HTR-8/SVneo (cell line): ENCODE results near the gene JAKMIP2.

Experiments
- DNase-seq: peaks from one replicate; pipeline ENCODE4 v3.0.0; 2011; ENCODE audit warnings: low spot score, mixed read lengths; ENCODE audit not compliant: insufficient read length
- FAIRE-seq: peaks from 2 replicates; lab custom pipeline; 2011; peaks lifted over from hg19 to GRCh38; lab: Jason Lieb, UNC

JAKMIP2 gene

DNA sequence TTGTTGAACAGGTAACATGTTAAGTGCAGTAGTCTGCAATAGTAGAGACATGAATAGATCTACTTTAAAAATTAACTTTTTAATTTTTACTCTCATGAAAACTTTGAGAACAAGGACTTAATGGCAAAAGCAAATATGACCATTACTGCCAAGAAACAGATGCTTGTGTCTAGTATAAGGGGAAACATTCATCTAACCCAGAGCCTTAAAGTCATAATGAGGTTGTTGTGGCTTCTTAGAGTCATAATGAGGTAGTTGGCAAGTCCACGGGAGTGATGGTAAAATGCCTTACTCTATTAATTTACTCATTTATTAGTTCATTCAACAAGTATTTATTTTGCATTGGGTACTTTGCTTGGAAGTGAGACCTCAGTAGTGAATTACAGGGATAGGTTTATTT is 71.5 kb downstream of the JAKMIP2 start:
- DNase-seq (no peak), FAIRE-seq (no peak)

DNA sequence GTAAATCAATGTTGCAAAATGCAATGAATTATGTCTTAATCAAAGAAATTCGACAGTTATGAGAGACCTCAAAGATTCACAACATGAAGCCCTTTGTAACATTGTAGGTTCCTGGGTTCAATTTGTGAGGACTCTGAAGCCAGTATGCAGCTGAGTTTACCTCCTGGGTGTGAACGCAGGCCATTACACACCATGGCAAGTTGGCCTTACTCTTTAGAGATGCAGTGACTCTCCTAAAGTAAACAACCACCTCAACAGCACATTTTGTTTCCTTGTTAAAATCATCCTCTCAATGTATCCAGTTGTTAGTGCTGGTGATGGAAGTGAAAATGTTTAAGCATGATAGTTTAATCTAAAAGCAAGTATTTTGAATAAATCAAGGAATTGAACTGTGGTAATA is 73.8 kb downstream of the JAKMIP2 start:
- DNase-seq (no peak), FAIRE-seq (no peak)

DNA sequence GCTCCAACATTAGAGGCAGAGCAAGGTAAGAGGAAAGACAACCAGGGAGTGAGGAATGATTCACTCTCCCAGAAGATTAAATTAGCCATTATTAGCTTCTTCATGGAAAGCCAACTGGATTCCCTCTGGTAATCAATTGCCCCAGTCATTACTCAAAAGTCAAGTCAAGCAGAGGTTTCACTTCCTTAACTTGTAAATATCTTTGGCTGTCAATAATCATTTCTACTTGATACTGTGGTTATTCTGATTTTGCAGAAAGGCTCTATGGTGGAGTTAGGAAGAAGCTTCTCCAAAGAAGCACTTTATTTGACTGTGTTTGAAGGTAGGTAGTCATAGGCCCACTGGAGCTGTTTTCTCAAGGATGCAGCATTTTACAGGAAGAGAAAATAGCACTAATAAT is 78.0 kb downstream of the JAKMIP2 start:
- no peak for FAIRE-seq

DNA sequence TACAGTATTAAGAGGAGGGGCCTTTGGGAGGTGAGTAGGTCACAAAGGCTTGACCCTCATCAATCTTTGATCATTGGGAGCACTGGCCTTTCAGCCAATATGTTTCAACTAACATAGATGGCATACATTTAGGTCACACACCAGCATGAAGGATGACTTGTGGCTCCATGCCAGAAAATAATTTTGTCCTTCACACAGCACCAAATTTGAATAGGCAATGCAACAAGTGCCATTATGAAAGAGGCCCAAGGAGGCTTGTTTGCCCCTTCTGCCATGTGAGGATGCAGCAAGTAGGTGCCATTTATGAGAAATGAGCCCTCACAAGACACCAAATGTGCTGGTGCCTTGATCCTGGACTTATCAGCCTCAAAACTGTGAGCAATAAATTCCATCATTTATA is 81.1 kb downstream of the JAKMIP2 start:
- no peak for DNase-seq

More for the DNA sequence above, 78.0 kb downstream of the JAKMIP2 start:
- DNase-seq = no peak

DNA sequence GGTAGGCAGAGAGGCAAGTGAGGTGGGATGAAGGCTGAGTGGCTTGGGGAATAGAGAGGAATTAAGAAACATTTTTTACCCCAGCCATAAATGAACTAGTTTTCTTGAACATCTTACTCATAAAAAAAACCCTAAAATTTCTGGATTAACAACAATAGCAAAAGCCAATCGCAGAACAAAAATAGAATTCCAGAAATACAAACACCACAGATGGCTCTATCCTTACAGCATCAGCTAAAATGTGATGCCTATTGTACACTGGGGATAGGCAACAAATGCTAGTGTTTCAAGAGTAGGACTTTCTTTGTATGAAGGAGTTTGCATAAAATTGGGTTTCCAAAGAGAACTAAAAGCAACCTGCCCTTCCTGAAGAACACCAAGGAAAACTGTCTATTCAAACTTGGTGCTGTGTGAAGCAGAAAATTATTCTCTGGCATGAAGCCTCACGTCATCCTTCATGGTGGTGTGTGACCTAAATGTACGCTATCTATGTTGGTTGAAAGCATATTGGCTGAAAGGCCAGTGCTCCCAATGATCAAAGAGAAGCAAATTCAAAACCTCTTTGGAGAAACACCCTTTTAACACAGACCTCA is 82.9 kb downstream of the JAKMIP2 start:
- no peak for FAIRE-seq

More for the DNA sequence above, 81.1 kb downstream of the JAKMIP2 start:
- no peak for FAIRE-seq

DNA sequence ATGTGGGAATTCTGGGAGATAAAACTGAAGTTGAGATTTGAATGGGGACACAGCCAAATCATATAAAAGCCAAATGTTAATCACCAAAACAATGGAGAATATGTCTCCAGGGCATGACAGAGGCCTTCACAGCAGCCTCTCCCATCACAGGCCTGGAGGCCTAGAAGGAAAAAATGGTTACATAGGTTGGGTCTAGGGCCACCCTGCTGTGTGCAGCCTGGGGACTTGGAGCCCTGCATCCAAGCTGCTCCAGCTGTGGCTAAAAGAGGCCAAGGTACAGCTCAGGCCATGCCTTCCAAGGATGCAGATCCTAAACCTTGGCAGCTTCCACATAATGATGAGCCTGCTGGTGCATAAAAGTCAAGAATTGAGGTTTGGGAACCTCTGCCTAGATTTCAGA is 85.1 kb downstream of the JAKMIP2 start:
- no peak for FAIRE-seq
- no peak for DNase-seq

More for the DNA sequence above, 82.9 kb downstream of the JAKMIP2 start:
- DNase-seq = no peak

DNA sequence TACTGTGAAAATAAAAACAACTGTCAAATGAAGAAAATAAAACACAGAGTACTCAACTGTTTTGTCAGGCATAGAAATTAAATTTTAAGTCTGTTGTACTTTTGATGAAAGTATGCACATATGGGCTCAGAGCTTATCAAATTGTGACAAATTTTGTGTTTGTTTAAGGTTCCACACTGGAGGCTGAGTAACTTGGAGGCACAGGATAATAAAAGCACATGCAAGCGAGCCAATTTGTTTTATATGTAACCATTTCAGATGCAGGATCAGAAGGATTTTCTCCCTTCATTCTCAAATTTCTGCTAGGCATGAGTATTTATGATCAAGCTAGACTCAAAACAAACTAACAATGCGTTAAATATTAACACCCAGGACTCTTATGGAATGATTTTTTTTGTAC is 87.8 kb downstream of the JAKMIP2 start:
- FAIRE-seq = no peak
- DNase-seq = no peak

DNA sequence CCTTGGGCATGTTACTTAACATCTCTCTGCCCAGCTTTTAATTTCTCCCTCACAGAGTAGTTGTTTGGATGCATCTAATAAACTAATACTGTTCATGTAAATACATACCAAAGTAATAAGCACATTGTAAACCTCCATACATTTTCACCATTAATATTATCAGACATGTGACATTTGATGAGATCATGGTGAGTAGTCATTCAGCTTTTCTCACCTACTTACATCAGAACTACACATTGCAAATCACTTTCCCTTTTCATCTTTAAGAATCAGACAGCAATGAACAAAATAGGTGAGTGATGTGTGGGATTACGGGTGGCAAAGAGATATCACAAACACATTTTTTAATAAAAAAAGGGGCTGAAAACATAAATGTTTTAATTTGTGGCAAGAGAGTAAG is 89.3 kb downstream of the JAKMIP2 start:
- no peak for FAIRE-seq
- DNase-seq = no peak

DNA sequence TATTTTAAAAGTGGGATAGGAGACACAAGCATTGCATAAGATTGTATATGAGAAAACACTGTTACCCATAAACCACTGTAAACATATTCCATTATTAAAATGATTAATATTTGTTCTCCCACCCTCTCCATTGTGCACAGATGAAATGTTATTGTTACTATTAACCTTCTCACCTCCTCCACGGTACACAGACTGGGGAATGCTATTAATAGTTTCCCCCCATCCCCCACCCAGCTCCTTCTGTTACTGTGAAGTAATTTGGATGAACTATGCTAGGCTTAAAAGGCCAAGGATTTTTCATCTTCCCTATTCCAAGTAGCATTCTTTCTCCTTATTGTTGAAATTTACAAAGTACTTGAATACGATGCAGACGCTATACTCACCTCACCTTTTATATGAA is 91.4 kb downstream of the JAKMIP2 start:
- DNase-seq (no peak), FAIRE-seq (no peak)

DNA sequence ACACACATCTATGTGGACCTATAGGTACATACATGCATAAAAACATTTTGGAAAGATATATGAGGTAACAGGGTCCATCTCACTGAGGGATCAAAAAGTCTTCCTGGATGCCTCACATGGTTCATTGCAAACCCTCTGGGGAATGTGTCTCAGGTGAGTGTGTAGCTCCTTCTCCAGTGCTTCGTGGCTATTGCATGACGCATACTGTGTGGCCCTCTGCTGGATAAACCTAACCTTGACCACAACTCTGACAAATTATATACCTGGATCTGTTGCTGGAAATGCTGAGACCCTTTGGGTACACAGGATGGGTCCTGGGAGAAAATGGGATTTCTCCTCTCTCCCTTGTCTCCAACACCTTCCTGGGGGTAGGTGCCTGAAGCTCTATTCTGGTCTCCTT is 91.9 kb downstream of the JAKMIP2 start:
- DNase-seq (no peak), FAIRE-seq (no peak)

DNA sequence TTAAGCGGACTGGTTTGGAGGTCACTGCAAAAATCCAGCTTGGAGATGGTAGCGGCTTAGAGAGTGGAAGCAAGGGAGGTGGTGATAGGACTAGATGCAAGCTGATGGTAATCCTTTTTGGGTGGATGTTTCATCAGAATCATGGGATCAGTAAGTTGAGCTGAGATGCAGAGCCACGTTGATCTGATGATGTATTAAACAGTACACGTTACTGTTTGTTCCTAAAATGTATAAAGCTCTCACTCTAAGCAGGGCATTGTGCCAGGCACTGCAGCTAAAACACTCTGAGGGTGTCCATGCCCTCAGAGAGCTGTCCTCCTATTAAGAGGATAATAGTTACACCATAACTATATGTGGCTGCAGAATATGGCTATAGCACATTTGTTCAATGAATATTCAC is 93.1 kb downstream of the JAKMIP2 start:
- FAIRE-seq = no peak
- no peak for DNase-seq

DNA sequence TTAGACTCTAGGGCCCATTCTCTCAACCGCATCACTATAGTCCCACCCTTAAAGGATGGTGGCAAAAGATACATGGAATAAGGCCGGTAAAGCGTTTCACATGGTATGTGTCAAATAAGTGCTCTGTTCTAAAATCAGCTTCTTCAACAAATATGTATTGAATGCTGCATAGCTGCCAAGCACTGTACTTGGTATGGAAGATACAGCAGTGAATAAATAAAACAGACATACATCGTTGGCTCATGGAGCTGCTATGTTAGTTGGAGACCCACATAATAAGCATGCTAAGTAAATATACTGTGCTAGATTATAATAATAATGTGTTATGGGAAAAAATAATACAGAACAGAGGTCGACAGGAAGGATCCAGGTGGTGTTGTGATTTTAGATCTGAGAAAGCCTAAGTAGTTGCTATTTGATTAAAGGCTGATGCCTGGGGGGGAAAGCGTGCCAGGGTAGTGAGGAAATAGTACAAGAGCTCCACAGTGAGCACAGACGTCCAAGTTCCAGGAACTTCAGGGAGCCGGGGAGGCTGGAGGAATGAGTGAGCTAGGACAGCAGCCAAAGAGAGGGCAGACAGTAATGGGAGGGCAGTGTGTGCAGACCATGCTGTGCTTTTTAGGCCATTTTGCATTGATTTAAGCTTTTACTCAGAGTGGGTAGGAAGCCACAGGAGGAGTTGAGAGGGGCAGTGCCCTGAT is 93.7 kb downstream of the JAKMIP2 start:
- FAIRE-seq = no peak
- DNase-seq = no peak

DNA sequence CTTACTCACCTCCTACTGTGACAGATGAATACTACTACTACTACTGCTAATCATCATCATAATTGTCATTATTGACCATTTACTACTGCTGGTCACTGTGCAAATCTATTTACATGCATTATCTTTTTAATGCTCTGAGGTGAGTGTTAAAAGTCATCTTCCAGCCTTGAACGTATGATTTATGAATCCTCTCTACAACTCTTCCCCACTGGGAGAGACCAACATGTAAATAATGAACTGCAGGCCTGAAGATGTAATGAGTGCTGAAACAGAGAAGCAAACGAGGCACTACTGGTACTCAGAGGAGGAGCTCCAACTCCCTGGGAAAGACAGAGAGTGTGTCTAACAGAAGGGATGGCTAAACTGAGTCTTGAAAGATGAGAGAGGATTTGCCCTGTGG is 95.4 kb downstream of the JAKMIP2 start:
- FAIRE-seq (no peak), DNase-seq (no peak)

DNA sequence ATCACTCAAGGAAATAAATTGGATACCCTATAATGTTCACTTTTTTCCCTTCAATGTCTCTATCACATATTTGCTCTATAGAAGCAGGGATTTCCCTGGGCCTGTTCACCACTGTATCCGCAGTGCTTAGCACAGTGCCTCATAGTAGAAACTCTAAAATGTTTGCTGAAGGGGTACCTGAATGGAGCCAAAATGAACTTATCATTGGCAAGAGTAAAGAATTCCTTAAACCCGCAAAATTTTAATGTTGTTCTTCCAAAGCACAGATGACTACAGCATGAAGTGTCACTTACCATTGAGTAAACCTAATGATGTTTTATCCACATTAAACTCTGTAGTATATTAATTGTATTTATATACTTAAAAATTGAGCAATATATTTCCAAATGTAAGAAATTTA is 96.1 kb downstream of the JAKMIP2 start:
- no peak for DNase-seq
- FAIRE-seq = no peak

DNA sequence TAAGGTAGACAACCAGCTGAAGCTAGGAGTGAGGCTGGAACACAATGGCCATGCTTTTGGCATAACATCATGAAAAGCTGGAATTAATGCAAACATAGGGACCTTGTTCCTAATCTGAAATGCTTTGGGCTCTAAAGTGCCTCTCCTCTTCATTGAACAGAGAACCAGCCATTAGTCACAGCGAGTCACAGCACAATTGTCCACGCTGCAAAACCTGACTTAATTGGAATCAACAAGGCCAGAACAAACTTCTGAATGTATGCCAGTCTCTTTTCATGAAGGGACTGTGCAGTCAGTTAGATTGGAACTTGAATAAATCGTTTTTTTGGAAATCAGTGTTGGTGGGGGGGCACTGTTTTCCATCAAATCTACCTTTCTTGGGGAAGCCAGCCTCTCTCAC is 96.5 kb downstream of the JAKMIP2 start:
- DNase-seq (no peak), FAIRE-seq (no peak)

DNA sequence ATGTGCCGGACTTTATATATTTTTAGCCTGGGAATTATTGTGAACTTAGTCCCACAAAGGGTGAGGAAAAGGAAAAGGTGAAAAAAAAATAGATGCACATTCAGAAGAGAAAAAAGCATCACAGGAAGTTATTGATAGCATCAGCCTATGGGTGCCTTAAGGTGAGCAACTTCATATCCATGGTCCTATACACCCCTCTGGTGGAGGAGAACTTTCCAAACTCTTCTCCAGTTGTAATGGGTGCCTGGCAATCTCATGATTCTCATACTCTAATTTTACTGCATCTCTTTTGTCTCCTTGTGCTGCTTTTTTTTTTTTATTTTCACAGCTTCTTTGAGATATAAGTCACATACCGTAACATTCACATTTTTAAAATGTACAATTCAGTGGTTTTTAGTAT is 107.4 kb downstream of the JAKMIP2 start:
- DNase-seq (no peak), FAIRE-seq (no peak)

DNA sequence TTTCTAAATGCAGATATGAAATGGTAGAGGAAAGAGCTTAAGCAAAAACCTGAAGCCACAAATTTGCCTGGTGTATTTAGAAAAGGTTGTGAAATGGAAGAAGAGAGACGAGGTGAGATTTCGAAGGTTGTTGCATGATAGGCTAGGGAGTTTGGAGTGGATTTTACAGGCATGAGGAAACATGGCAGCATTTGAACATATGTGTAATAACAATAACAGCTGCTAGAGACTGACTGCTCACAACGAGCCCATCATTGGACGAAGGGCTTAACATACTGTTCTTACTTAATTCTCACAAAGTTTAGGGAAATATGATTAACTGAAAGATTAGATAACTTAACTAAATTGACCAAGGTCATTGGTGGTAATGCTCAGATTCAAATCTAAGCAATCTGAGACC is 108.1 kb downstream of the JAKMIP2 start:
- DNase-seq = no peak
- no peak for FAIRE-seq

DNA sequence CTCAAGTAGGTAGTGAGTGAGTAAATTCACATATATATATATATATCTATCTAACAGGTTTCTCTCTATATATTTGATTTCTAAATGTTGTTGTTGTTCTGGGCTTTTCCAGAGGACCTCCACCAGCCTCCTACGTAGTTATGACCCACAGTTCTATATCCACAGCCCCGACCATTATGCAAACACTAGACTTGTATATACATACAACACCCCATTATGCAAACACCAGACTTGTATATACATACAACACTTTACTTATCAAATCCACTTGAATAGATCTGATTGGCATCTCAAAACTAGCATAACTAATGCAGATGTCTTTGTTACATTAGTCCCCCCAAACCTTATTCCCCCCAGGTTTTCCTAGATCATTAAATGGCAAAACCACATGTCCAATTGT is 108.7 kb downstream of the JAKMIP2 start:
- FAIRE-seq = no peak

DNA sequence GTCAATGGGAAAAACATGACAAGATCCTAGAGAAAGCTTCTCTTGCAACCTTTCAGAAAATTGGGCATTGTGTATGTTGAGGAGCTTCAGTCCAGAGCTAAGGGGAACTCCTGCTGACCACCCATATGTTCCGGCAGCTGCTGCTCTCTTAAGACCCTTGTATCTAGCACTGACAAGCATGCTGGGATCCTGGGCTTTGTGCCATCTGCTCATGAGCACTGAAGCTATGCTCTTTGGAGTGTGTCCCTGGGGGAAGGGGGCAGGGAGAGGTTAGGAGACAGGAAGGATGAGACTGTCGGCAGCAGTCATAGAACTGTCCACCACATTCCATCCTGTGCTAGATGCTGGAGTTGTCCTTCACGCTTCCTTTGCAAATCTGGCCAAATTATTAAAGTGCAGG is 109.3 kb downstream of the JAKMIP2 start:
- DNase-seq (no peak), FAIRE-seq (no peak)

More for the DNA sequence above, 108.7 kb downstream of the JAKMIP2 start:
- no peak for DNase-seq

DNA sequence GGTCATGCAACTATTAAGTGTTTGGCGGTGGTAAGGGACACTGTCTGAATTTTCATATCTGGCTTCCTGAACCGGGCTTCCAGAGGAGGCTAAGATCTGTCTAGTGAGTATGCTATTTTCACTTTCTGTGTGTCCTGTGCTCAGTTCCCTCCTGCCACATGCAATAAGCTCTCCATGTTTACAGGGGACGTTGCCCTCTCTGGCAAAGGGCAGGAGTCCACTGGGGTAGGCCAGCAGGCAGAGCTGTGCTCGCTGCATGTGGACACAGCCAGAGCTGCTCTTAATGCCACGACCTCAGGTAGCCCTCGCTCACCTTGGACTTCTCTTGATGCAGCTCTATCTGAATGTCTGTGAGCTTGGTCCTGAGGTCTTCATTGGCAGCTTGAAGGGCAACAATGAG is 111.2 kb downstream of the JAKMIP2 start:
- DNase-seq (no peak), FAIRE-seq (no peak)

DNA sequence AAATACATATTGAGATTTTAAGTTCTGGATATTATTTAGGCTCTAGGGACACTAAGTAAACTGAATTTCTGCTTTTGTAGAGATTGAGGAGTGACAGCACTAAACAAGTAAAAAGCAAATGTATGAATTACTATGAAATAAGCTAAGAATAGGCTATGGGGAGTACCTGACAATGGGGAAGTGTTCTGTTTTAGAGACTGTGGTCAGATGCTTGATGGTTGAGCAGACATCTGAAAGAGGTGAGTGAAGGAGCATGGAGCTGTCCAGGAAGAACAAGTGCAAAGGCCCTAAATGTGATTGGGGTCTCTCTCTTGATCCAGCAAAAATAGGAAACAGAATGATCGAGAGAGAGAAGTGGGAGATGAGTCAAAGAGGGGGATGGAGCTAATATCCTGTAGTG is 111.7 kb downstream of the JAKMIP2 start:
- no peak for FAIRE-seq
- no peak for DNase-seq

DNA sequence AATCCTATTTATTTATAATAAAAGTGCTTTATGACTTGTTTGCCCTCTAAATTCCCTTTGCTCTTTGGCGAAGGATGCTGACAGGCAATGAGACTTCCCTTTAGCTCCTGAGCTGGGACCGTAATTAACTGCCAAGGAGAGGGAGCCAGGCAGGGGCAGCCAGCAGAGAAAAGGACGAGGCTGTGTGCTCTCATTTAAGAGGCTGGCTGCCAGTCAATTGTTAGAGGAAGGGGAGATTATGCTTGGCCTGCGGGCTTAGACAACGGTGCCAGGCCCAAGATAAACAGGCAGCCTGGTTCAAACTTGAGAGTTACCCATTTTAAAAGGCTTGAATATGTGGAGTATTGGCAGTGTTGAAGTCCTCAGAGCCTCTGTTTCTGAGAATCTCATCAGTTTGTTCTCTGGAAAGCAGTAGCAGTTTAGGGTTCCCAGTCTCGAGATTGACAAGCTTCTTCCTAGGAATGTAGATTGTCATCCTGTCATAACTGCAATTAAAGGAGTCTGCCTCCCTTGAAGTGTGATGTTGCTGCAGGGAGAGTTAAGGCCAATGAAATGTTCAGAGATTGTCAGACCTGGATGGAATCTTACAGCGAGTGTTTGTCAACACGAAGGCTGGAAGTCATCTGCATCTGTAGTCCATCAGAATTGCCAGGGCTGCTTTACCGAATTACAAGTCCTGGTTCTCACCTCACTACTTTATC is 113.2 kb downstream of the JAKMIP2 start:
- FAIRE-seq (no peak), DNase-seq (no peak)
